LHCN-M2 (cell line): Measurements from ENCODE around the gene MACC1. TPM values are rescaled to one million over a fixed set of nuclear protein-coding genes. Genes with fewer than 3 reads are reported as not detected.
A peak's percentile ranks its signal among the peaks of the same experiment; 100 is the strongest.

ENCODE experiments used
- DNase-seq: peaks from one replicate; pipeline ENCODE4 v3.0.0-alpha.2; 2012; ENCODE audit warnings: low read depth
- total RNA-seq: library from RNA; depleted of rRNA; stranded (reverse); fragments of >200 nt; gene quantifications from 2 replicates; pipeline ENCODE4 v1.2.3, GENCODE V29; 2014

MACC1 gene
- total RNA-seq, 1 experiment from 2014 or later: 0.11 TPM

DNA sequence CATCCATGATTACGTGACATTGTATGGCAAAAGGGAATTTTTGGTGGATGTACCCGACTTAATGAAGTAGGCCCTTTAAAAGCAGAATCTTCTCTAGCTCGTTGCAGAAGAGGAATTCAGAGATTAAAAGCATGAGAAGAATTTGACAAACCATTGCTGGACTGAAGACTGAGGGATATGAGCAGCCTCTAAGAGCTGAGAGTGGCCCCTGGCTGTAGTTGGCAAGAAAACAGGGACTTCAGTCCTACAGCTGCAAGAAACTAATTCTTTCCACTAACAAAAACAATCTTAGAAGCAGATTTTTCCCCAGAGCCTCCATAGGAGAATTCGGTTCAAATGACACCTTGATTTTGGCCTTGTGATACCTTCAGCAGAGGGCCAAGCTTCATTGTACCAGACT, 34.1 kb downstream of the MACC1 start:
- no peak for DNase-seq

DNA sequence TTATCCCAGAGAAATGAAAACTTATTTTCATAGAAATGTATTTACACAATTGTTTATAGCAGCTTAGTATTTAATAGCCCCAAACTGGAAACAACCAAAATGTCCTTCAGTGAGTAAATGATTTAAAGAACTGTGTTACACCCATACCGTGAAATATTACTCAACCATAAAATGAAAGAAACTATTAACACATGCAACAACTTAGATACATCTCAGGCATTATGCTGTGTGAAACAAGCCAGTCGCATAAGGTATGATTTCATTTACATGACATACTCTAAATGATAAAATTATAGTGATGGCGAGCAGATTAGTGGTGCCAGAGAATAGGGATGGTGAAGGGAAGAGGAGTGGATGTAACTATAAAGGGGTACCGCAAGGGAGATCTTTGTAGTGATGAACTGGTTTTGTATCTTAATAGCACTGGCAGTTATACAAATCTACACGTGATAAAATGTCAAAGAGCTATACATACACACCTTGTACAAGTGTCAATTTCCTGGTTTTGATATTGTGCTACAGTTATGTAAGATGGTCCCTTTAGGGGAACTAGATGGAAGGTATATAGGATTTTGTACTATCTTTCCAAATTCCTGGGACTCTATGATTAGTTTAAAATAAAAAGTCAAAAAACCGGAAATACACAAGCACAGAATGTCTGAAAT, 40.5 kb downstream of the MACC1 start:
- no peak for DNase-seq

DNA sequence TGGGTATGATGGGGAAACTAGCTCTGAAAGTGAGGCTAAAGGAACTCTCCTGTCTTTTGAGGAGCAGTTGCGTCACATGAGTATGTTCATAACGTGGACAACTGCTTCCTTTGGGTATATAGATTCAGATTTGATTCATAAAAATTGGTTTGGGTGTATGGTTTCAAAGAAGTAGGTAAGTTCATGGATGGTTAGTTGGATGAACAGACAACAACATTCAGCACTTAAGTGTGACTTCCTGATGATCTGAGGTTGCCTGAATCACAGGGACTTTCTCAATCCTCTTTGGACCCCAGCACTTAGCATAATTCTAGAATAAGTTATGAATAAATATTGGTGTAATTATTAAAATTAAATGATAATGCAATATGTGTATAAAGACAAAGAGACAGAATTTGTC, 43.4 kb downstream of the MACC1 start:
- DNase-seq: no peak

DNA sequence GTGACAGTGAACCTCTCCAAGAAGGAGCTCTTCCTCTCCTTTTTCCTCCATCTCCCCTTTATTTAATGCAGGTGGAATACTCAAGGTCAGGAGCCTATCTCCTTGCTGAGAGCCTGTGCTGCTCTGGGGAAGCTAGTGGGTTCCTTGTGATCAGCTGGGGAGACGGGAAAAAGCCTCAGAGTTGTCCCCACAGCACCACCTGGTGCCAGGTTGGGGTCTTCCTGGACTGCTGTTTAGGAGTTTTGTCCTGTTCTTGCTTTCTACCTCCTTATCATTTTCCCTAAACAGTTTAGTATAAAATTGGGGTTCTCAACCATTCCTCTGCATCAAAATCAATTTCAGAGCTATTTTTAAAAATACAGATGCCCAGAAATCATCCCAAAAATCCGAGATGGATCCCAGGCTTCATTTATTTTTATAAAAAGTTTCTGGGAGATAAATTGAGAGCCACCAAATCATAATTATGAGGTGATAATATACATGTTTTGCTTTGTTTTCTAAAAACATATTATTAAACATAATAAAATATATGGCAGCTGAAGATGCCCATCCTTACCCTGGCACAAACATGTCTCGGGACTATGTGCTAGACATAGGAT, 44.3 kb downstream of the MACC1 start:
- peak; percentile 67 for DNase-seq

DNA sequence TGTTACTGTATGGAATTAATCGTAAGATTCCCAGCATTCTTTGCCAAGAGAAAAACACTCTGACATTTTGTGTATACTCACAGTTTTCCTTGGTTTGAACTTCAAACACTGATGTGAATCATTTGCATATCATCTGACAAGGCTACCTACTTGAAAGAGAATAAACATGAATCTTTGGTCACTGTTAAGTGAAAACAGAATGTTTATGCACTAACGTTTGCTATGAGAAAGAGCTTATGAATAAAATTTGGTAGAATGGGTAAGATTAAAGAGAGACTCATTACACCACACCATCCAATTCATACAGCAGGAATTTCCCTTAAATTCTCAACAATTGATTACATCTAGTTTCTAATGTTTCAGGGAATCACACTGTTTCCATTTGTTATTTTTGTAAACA, 46.6 kb downstream of the MACC1 start:
- no peak for DNase-seq

DNA sequence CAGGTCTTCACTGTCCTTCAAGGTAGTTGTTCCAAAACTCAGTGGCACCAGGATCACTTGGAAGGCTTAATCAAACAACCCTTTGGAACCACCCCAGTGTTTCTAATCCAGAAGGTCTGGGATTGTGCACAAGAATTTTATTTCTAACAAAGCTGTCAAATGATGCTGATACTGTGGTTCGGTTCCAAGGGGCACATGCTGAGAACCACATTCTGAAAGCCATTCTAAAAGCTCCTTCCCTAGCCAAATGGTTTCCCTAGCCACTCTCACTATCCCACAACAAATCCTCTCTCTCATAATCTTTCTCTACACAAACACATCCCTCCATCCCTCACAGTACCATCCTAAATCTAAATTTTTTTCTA, 52.1 kb downstream of the MACC1 start:
- no peak for DNase-seq

DNA sequence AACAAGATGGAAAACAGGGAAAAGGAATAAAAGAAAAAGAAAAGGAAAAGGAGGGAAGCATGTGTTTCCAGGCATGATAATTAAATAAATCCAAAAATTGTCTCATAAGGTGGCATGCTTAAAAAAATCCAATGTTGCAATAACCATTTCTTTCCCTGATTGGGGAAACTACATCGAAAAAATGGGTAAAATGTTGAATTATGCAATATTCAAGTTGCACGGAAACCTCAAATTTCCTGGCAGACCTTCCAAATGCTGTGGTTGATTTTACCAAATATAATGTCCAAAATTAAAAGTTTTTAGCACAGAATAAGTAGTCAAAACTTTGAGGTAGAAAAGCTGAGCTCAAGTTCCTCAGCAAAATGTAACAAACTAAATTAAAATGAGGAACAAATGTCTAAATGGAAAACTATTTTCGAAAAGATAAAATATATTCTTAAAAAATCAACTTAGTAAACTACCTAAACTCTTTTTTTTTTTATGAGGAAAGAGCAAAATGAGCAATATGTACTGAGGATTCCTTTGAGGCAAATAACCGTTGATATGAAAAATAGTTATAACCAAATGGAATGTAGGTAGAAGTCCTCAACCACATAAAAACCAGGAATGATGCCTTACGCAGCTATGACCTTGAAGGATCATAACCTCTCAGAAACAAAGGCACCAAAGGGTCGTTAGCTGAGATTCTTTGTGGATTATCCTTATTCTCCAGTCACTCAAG, 52.6 kb downstream of the MACC1 start:
- peak; percentile 66 for DNase-seq

DNA sequence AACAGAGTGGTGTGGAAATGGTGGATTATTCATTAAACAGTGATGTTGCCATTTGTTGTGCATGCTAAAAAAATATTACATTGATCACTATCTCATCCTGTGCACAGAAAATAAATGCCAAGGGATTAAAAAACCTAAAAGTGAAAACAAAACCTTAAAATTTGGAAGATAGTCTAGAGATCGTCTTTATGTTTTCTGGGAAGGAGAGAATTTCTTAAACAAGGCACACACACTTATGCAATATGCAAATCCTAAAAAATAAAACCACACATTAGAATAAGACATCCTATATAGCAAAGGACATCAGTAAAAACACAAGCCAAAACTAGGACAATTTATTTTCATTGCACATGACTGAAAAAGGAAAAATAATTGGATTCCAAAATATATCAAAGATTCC, 54.5 kb downstream of the MACC1 start:
- no peak for DNase-seq

DNA sequence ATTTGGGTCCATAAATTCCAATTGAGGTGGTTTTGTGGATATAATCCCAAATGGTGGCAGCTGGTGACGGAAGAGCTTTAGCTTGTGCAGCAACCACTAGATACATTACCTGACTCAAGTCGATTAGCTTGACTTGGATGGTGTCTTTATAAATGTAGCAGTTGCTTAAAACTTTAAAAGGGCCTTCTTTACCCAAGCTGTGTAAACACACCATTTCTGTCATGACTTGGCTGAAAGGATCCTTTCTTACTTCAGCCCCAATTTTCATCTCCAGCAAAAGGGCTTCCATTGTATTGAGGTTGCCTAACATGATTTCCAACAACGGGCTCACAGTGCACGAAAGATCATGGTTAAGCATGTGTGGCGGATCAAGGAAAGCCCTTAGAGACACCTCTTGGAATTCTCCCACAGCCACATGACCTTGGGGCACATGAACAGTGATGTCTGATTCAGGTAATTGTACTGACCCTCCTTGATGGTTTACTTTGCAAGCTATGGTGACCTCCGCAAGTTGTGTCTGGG, 57.9 kb downstream of the MACC1 start:
- DNase-seq: no peak

DNA sequence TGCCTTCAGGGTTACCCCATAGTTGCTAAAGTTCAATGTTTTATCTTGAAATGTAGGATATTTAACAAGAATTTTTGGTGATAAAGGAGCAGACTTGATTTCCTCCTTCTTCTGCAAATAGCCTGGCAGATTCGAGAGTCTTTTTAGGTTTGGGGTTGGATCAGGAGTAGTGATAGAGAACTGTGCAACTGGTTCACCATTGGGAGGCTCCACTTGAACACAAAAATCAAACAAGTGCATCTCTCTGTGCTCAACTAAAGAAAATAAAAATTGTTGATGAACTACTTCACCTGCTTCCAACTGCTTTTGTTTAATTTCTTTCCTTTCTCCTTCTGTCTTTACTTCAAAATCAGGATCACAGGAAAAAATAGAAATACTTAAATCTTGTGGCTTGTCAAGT, 58.5 kb downstream of the MACC1 start:
- DNase-seq: peak; percentile 41

DNA sequence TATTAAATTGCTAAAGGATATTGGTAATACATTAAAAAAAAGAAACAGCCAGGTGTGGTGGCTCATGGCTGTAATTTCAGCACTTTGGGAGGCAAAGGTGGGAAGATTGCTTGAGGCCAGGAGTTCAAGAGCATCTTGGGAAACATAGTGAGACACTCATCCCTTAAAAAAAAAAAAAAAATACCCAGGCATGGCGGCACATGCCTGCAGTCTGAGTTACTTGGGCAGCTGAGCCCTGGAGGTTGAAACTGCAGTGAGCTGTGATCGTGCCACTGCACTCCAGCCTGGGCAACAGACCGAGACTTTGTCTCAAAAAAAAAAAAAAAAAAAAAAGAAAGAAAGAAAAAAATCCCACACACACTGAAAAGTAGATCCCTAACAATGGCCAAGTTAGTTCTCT, 59.7 kb downstream of the MACC1 start:
- DNase-seq: peak; percentile 59

DNA sequence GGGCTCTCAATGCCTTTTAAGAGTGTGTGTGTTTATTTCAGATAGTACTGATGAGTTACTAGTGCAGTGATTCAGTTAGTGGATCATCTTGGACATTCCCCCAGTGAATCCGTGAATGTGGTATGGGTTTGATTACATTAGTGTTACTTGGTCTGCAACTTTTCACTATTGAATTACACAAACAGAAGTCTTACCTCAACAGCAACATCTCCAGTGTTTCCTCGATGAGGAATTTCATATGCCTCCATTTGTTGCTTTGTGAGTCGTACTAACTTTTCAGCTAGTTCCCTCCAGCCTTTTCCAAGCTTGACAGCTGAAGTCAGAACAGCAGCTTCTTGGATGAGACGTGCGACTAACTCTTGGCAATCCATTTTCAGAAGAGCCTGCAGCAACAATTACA, 63.2 kb downstream of the MACC1 start:
- DNase-seq: peak; percentile 50

DNA sequence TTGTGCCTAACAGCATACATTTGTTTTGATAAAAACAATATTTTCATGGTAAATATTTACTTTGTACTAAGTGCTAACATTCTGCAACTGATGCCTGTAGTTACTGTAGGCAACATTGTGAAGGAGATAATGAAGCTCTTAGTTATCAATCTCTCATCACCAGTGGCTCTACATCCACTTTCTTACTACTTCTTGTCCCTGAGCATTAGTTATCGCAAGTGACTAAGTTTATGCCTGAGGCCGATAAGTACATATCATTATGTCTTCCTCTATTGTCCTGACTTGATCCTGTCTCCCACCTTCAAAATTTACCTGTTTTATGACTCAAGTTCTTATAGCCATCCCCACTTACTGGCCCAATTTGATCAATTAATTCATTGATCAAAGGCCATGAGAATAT, 63.6 kb downstream of the MACC1 start:
- no peak for DNase-seq

DNA sequence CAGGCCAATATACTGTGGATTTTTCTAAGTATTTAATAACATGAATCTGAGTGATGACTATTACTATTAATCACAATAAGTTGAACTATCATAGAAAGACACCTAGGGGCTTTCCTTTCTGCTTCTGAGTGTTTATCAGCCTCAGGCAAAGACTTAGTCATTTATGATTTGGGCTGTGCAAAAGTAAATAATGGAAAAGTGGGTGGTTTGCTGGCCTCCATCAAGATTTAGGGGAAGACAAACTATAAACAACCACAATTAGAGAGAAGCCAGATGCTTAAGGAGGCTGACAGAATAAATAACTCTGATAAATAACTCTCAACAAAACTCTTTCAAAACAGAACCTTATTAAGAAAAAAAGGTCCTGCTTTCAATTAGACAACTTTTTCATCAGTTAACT, 64.7 kb downstream of the MACC1 start:
- DNase-seq: no peak

DNA sequence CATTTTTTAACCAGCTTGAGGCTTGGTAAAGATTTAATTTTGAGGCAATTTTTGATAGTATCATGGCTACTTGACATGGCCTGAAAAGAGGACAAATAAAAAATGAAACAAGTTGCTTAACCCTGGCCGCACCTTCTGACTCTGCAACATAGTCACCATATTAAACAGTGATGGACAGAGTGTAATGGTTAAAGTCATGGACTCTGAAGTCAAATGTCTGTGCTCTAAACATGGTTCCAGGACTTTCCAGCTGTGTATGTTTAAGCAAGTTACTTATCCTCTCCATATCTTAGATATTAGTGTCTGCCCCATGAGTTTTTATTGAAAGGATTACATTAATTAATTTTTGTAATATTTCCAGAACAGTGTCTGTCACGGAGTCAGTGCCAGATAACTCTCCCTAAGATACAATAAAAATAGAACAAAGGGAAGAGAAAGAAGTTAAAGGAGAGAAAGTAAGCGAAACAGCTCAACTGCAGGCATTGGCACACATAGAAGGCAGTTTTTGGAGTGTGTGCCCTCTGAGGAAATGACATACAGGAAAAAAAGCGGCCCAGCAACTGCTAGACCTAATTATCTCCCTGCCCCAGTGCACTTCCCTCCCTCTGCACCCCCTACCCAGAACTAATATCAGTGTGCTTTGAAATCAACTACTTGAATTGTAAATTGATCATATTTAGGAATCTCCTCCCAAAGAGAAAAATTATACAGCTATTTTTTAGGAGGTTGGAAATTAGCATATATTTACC, 65.3 kb downstream of the MACC1 start:
- no peak for DNase-seq

DNA sequence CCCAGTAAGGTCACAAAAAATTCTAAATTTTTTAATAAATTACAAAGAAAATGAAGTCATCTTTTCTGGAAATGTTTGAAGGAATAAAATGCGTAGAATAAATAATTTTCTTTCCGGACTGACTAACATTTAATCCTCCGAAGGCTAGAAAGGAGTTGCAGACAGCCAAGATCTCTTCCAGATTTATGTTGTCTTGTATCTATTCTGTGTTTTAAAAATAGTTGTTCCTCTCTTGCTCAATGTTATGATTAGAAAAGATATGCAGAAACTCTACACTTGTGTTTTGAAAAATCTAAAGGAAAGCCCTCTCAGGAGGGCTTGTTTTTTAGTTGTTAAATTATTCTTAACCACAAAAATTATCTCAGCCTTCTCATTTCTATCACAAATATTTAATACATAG, 70.7 kb downstream of the MACC1 start:
- DNase-seq: no peak

DNA sequence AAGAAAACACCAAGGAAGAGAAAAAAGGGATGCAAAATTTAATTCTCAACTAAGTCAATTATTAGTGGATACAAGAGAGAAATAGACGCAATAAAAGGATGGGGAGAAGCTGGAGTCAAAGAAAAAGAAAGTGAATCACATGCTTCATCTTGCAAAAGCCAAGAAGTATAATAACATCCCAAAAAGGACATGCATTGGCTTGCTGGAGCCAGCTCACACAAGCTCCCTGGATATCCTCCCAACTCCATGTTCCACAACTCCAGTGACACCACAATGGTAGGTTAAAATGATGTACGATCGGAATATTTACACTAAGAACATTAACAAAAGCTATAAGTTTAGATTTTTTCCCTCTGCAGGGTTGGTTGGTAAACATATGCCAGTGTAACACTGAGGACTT, 72.4 kb downstream of the MACC1 start:
- DNase-seq: no peak

DNA sequence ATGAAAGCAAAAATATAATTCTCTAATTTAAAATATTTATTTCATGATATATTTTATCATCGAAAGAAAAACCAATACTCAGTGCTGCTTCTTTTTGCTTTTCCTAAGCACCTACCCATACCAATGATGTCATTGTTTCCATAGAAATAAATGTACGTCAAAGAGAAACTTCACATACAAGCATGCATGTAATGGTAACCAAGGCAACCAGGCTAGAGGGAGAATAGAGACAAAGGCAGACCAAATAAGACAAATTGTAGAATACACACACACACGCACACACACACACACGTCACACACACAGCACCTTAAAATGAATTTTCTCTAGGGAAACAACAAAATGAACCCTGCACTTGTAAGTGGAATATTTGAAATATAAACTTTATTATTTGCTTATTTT, 75.5 kb downstream of the MACC1 start:
- no peak for DNase-seq

DNA sequence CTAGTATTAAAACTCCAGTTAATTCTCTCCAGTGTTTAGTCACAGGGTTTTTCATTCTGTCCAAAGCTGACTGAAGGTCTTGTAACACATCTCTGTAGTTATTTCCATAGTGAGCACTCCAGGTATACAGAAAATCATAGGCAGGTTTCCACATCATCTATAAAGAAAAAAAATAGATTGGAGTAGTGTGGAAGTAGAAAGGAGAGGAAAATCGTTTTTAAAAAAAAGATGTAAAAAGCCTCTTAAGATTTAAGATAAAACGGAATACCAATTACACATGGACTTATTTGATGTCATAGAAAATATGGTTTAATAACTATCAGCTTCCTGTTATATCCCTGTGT, 76.2 kb downstream of the MACC1 start:
- no peak for DNase-seq

DNA sequence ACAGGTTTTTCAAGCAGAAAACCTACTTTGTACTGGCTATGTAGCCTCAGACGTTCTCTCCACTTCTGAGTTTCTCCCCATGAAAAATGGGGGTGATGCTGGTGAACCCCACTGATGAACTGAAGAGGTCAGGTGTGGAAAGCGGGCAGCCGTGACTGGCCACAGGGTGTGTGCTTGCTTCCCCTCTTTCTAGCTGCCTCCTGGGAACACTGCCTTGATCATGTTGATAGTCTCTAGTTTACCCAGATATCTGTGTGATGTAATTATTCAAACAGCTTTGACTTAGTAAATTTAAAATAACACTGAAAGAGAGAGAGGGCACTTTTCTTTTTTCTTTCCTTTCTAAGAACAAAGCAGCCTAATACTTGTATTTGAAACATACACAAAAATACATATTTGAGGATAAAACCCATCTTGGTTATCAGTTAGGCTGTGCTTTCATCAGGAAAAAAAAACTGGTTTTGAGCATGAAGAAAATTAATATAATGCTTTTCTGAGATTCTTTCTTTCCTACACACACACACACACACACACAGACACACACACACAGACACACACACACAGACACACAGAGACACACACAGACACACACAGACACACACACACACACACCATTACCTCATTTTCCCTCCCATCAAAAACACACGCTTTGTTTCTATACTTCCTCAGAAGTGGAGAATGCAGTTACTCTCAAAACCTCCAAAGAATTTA, 76.7 kb downstream of the MACC1 start:
- DNase-seq: no peak

DNA sequence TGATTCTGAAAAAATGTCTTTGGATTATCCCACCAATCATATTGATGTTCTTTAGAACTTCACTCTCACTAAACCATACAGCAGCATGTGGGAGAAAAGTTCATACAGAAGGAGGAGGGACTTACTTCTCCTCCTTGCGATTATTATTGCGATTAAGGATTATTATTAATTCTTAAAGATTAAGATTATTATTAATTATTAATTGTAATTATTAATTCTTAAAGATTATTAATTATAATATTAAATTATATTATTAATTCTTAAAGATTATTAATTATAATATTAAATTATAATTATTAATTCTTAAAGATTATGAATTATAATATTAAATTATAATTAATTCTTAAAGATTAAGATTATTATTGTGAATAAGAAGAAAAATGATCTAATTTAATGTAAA, 80.5 kb downstream of the MACC1 start:
- DNase-seq: no peak

DNA sequence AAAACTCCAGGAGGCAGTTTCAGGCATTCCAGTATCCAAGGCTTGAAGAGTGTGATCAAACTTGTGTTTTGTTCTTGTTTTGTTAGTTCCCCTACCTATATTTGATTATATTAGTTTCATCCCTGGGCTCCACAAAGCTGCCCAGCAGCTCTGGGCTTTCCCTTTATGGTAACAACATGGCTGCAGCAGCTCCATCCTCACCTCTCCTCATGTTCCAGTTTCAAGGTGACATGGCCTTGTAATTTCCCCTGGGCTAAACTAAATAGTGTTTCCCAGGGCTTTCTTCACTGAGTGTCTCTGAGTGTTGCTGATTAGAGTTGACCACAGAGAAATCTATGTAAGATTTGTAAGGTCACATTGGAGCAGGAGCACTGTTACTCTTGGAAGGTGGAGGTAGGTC, 83.4 kb downstream of the MACC1 start:
- DNase-seq: no peak
